GM18858 (cell line): ENCODE results near the gene GPI.
"Not testable (repeated sequence)": the region's sequence is repeated elsewhere in the genome, so short reads cannot be mapped to it uniquely, and the experiment has no call there.

Experiments
- ATAC-seq: cut with Tn5 transposase; IDR thresholded peaks from one replicate; pipeline ENCODE4 v1.9.1; 2021; ENCODE audit not compliant: unreplicated experiment

The GPI gene

DNA sequence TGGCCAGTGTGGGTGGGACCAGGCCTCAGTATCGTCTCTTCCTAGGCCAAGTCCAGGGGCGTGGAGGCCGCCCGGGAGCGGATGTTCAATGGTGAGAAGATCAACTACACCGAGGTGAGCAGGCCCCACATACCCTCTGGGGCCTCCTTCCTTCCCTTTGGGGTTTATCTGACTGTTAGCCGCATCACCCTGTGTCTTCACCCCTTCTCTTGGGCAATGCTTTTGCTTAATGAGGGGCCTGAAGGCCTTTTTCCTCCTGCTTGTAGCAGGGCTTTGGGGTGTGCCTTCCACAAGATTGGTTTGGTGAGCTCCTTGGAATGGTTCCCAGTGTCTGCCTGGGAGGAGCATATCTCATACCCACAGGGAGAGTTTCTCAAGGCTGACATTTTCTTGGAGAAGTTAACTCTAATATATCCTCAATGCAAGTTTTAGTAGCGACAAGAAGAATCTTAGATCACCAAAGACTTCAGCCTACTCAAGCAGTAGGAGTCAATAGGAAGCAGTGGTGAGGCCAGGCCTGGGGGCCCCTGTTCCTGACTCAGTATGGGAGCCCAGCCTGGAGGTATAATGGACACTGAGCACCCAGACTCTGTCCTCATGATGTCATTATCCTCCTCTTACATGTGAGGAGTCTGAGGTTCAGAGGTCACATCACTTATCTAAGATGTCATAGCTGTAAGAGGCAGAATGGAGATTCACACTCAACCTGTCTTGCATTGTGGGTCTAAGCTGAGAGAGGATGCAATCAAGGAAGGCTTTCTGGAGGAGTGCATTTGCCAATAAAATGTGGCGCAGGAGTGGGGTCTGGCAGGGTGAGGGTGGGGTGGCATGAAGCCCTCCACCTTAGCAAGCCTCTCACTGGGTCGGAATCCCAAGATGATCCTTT lies 2.0 kb downstream of the GPI start:
- ATAC-seq, result no peak

DNA sequence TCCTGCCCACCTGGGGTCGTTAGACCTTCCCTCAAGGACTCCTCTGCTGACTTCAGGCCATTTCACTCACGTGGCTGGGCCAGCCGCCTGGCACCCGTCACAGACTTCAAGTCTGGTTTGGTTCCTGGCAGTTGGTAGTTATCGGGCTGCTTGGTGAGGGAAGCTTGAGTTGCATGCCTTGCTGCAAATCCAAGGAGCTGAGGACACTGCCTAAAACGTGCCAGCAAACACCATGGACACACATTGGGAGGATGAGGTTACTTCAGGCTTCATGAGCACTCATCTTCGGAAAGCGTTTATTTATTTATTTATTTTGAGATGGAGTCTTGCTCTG lies 2.6 kb downstream of the GPI start:
- ATAC-seq, result no peak

- ATAC-seq, result no peak
These were observed 3.3 kb downstream of the GPI start for GRCh38 chr19:34368338-34368737.

- ATAC-seq, result not testable (repeated sequence)
These were observed 4.2 kb downstream of the GPI start for GRCh38 chr19:34369166-34369565.

- ATAC-seq, result no peak
These were observed 5.1 kb downstream of the GPI start for GRCh38 chr19:34370117-34370516.

- no peak for ATAC-seq
These were observed 6.0 kb downstream of the GPI start for GRCh38 chr19:34370983-34371382.

DNA sequence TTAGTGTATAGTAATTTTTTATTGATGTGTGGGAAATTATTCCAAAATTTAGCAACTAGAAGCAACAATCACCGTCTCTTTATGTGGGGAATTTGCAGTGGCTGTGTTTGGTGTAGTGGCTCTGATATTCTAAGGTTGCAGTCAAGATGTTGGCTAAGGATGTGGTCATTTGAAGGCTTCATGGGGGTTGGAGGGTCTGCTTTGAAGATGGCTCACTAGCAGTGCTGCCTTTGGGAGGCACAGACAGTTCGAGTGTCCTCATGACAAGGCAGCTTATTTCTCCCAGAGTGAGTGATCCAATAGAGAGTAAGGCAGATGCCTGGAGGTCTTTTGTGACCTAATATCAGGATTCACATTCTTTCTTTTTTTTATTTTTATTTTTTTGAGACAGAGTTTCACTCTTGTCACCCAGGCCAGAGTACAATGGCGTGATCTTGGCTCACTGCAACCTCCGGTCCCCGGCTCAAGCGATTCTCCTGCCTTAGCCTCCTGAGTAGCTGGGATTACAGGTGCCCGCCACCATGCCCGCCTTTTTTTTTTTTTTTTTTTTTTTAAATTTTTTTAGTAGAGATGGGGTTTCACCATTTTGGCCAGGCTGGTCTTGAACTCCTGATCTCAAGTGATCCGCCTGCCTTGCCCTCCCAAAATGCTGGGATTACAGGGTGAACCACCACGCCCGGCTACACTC lies 8.7 kb downstream of the GPI start:
- ATAC-seq, result no peak

DNA sequence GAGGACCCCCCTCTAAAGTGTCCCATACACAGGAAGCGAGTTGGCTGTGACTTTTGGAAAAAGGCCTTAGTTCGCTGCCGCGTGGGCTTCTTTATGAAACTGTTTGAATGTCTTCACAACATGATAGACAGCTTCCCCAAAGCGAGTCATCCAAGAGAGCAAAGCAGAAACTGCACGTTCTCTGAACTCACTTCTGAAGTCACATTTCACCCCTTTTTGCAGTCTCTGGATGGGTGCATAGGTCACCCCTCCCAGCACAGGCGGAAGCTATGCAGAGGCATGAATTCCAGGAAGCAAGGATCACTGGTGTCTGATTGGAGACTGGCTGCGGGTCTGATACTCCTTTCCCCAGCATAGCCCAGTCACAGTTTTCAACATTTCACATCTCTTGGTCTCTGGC lies 10.6 kb downstream of the GPI start:
- no peak for ATAC-seq

DNA sequence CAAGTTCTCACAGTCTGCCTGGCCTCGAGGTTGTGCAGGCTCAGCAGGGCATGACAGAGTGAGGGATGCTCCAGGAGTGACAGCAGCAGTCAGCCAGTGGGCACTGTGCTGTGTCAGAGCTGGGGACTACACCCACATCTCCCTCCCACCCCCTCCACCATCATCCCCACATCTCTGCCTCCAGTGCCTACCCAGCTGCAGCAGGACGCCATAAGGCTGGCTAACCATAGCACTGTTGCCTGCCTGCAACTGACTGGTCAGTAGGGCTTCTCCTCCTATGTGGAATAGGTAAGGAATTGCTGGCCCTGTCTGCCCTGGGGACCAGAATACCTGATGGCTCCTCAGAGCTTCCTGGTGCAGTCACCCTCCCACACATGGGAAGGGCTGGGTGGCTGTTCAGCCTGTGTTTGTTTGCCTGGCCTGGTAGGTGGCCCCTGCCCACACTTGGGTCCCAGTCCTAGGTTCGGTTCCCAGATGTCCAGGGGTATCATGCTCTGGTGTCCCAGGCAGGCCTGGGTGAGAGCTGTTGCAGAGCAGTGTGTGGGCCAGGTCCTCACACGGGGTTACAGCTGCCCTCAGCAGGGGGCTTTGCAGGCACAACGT lies 15.7 kb downstream of the GPI start:
- ATAC-seq, result no peak

GRCh38 chr19:34381399-34382251 lies 16.6 kb downstream of the GPI start:
- no peak for ATAC-seq

DNA sequence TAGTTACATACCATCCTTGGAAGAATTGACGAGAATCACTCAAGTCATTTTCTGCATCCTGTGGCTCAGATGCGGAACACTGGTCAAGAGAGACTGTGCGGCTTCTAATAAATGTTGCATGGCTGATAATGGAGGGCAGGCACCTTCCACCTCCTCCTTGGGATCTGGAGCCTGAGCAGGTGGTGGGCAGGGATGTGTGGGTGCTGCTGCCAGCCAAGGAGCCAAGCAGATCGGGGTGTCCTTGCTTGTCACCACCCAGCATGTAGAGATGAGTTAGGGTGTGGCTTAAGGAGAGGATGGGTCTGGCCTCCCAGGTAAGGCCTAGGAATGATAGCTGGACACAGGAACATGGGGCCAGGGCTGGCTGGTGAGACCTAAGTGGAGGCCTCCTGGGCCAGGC lies 17.5 kb downstream of the GPI start:
- ATAC-seq, result no peak

DNA sequence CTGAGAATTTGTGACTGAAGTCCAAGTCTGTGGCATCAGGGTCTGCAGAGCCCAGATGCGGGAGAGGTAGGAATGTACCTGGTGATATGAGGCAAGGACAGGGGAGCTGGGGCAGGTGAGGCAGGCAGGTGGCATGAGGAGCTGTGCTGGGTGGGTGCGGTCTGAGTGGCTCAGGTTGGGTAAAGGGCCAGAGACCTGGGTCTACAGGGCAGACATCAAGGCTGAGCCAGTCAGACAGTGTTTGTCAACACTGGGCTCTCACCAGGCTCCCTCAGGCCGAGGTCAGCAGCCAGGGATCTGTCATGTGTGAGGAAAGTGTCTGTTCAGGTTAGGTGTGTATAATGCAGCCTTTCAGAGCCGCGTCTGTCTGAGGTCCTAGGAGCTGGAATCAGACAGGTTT lies 18.6 kb downstream of the GPI start:
- no peak for ATAC-seq

- ATAC-seq, result no peak
These were observed 21.8 kb downstream of the GPI start for GRCh38 chr19:34386645-34387445.

GRCh38 chr19:34387446-34387810 lies 22.4 kb downstream of the GPI start:
- no peak for ATAC-seq

DNA sequence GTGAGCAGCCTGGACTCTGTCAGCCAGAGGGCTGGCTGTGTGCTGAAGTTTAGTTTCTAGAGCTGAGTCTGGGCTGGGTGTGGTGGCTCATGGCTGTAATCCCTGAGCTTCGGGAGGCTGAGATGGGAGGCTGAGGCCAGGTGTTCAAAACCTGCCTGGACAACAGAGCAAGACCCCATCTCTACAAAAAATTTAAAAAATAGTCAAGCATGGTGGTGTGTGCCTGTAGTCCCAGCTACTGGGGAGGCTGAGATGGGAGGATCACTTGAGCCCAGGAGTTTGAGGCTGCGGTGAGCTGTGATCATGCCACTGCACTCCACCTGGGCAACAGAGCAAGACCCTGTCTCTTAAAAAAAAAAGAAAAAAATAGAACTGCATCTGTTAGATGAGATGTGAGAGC lies 23.7 kb downstream of the GPI start:
- not testable (repeated sequence) for ATAC-seq

- no peak for ATAC-seq
These were observed 26.8 kb downstream of the GPI start for GRCh38 chr19:34391813-34392212.

GRCh38 chr19:34393031-34393430 lies 28.0 kb downstream of the GPI start:
- no peak for ATAC-seq

- no peak for ATAC-seq
These were observed 28.6 kb downstream of the GPI start for GRCh38 chr19:34393629-34394028.

DNA sequence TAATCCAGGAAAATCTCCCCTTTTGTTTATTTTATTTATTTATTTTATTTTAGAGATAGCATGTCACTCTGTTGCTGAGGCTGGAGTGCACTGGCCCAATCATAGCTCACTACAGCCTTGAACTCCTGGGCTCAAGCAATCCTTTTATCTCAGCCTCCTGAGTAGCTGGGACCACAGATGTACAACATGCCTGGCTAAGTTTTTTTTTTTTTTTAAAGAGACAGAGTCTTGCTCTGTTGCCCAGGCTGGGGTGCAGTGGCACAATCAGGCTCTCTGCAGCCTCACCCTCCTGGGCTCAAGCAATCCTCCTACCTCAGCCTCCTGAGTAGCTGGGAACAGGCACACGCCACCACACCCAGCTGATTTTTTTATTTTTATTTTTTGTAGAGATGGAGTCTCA lies 32.9 kb downstream of the GPI start:
- ATAC-seq, result no peak

GRCh38 chr19:34399886-34400285 lies 34.9 kb downstream of the GPI start:
- no peak for ATAC-seq
